HEK293 (cell line): ENCODE data around the gene KLC4.

Experiments used
- CTCF ChIP-seq: fragments of 450-650 bp; formaldehyde crosslinking; IDR thresholded peaks from 2 replicates; pipeline ENCODE4 v1.5.1; 2016; ENCODE audit warnings: missing biosample characterization, missing genetic modification characterization
- FEZF1 ChIP-seq: fragments of 450-650 bp; formaldehyde crosslinking; IDR thresholded peaks from 2 replicates; pipeline ENCODE4 v1.5.1; 2016; ENCODE audit warnings: missing biosample characterization, missing genetic modification characterization
- HOXC10 ChIP-seq: sonication (generic); formaldehyde crosslinking; IDR thresholded peaks from 2 replicates; pipeline ENCODE4 v1.8.1; 2023; ENCODE audit warnings: mild to moderate bottlenecking, missing genetic modification reagents
- PATZ1 ChIP-seq: fragments of 450-650 bp; formaldehyde crosslinking; IDR thresholded peaks from 2 replicates; pipeline ENCODE4 v1.5.1; 2016; ENCODE audit warnings: missing biosample characterization, missing genetic modification characterization
- PRDM2 ChIP-seq: fragments of 450-650 bp; formaldehyde crosslinking; IDR thresholded peaks from 2 replicates; pipeline ENCODE4 v1.5.1; 2016; ENCODE audit warnings: missing biosample characterization, missing genetic modification characterization, borderline replicate concordance
- SCRT2 ChIP-seq: fragments of 450-650 bp; formaldehyde crosslinking; IDR thresholded peaks from 2 replicates; pipeline ENCODE4 v1.5.1; 2016; ENCODE audit warnings: missing biosample characterization, missing genetic modification characterization
- ZFP69B ChIP-seq: fragments of 450-650 bp; formaldehyde crosslinking; IDR thresholded peaks from 2 replicates; pipeline ENCODE4 v1.5.1; 2016; ENCODE audit warnings: missing biosample characterization, missing genetic modification characterization
- ZNF133 ChIP-seq: fragments of 450-650 bp; formaldehyde crosslinking; IDR thresholded peaks from 2 replicates; pipeline ENCODE4 v1.5.1; 2016; ENCODE audit warnings: missing biosample characterization, missing genetic modification characterization
- ZNF140 ChIP-seq: fragments of 450-650 bp; formaldehyde crosslinking; IDR thresholded peaks from 2 replicates; pipeline ENCODE4 v1.5.1; 2016; ENCODE audit warnings: missing biosample characterization, missing genetic modification characterization
- ZNF148 ChIP-seq: fragments of 450-650 bp; formaldehyde crosslinking; IDR thresholded peaks from 2 replicates; pipeline ENCODE4 v1.5.0; 2017; ENCODE audit warnings: missing biosample characterization, missing genetic modification characterization, borderline replicate concordance
- ZNF155 ChIP-seq: fragments of 450-650 bp; formaldehyde crosslinking; IDR thresholded peaks from 2 replicates; pipeline ENCODE4 v1.5.1; 2016; ENCODE audit warnings: missing biosample characterization, missing genetic modification characterization
- ZNF23 ChIP-seq: fragments of 450-650 bp; formaldehyde crosslinking; IDR thresholded peaks from 2 replicates; pipeline ENCODE4 v1.5.1; 2016; ENCODE audit warnings: missing biosample characterization, missing genetic modification characterization, borderline replicate concordance
- ZNF280D ChIP-seq: fragments of 450-650 bp; formaldehyde crosslinking; IDR thresholded peaks from 2 replicates; pipeline ENCODE4 v1.5.1; 2016; ENCODE audit warnings: missing biosample characterization, missing genetic modification characterization
- ZNF549 ChIP-seq: fragments of 450-650 bp; IDR thresholded peaks from 2 replicates; pipeline ENCODE4 v1.5.1; 2018; ENCODE audit warnings: missing biosample characterization, missing genetic modification characterization, mild to moderate bottlenecking, inconsistent platforms, moderate library complexity
- ZNF596 ChIP-seq: fragments of 450-650 bp; IDR thresholded peaks from 2 replicates; pipeline ENCODE4 v1.5.0; 2018; ENCODE audit warnings: missing biosample characterization, mild to moderate bottlenecking, missing genetic modification characterization, moderate library complexity
- ZNF600 ChIP-seq: fragments of 450-650 bp; formaldehyde crosslinking; IDR thresholded peaks from 2 replicates; pipeline ENCODE4 v1.5.1; 2016; ENCODE audit warnings: missing biosample characterization, missing genetic modification characterization
- ZNF645 ChIP-seq: fragments of 450-650 bp; formaldehyde crosslinking; IDR thresholded peaks from 2 replicates; pipeline ENCODE4; 2016; ENCODE audit warnings: missing biosample characterization, missing genetic modification characterization
- ZNF830 ChIP-seq: fragments of 450-650 bp; IDR thresholded peaks from 2 replicates; pipeline ENCODE4 v1.5.0; 2018; ENCODE audit warnings: missing biosample characterization, missing genetic modification characterization, low read depth, mild to moderate bottlenecking, moderate library complexity
- ZSCAN30 ChIP-seq: fragments of 450-650 bp; IDR thresholded peaks from 2 replicates; pipeline ENCODE4 v1.5.1; 2018; ENCODE audit warnings: missing biosample characterization, mild to moderate bottlenecking, missing genetic modification characterization, moderate library complexity
- ZXDB ChIP-seq: fragments of 450-650 bp; formaldehyde crosslinking; IDR thresholded peaks from 2 replicates; pipeline ENCODE4 v1.5.1; 2016; ENCODE audit warnings: missing biosample characterization, missing genetic modification characterization

KLC4 gene

GRCh38 chr6:43090559-43090956 is 31.1 kb downstream of the KLC4 start (continued):
- TF ChIP-seq PRDM2 (tag by site-specific recombination) (no peak), ZFP69B (tag by site-specific recombination) (no peak), SCRT2 (tag by site-specific recombination) (no peak), ZNF549 (no peak), CTCF (tag by site-specific recombination) (no peak), HOXC10 (CRISPR knock-in tag) (no peak), ZNF280D (tag by site-specific recombination) (no peak), ZNF155 (tag by site-specific recombination) (no peak), ZSCAN30 (tag by site-specific recombination) (peak; percentile 83; the same call in 1 of the 2 replicates), ZNF830 (tag by site-specific recombination) (no peak), ZNF23 (tag by site-specific recombination) (no peak), ZNF148 (tag by site-specific recombination) (no peak), ZNF596 (0 out of 2 replicates have a peak, but pooled peaks have one; percentile 15), ZNF133 (tag by site-specific recombination) (no peak), ZNF600 (tag by site-specific recombination) (peak; percentile 56; the same call in 1 of the 2 replicates), ZNF645 (tag by site-specific recombination) (no peak), FEZF1 (tag by site-specific recombination) (peak; percentile 77), PATZ1 (tag by site-specific recombination) (peak; percentile 67), ZNF140 (no peak), ZXDB (tag by site-specific recombination) (peak; percentile 57; the same call in 1 of the 2 replicates)
